Endothelial cell of umbilical vein (primary cell): ENCODE data around the gene ABCC1. TPM values are rescaled to one million over a fixed set of nuclear protein-coding genes. Genes with fewer than 3 reads are reported as not detected.

Source experiments
- BruUV-seq: library from RNA; stranded (reverse); fragments of 400-500 nt; replicated peaks from 2 replicates; lab custom pipeline; 2021; lab: Mats Ljungman, UMichigan
- CTCF ChIA-PET: fragments of 300-600, 350-600 bp; sonication (Branson Sonifier 250); formaldehyde crosslinking; loops from one replicate; lab custom pipeline; 2021; ENCODE audit warnings: antibody characterized with exemption, inconsistent platforms; lab: Charles Lee
- POLR2A ChIA-PET: fragments of 300-600, 350-600 bp; sonication (Branson Sonifier 250); formaldehyde crosslinking; loops from one replicate; lab custom pipeline; 2021; ENCODE audit warnings: antibody characterized with exemption, inconsistent platforms; lab: Charles Lee
- DNase-seq: peaks from one replicate; pipeline ENCODE4 v3.0.0-alpha.2; 2011; ENCODE audit warnings: low read depth, low spot score
- FAIRE-seq: peaks from 2 replicates; lab custom pipeline; 2011; peaks lifted over from hg19 to GRCh38; lab: Jason Lieb, UNC
- H2AFZ ChIP-seq: 2 replicates; pipeline ENCODE4 v1.6.0; 2012; ENCODE audit warnings: low read depth, low read length, control low read depth, inconsistent platforms
- H3K27ac ChIP-seq: 2 replicates; pipeline ENCODE4 v1.5.1; 2011; ENCODE audit warnings: low read depth, mild to moderate bottlenecking, control low read depth, low read length, moderate library complexity; ENCODE audit not compliant: insufficient read depth
- H3K27me3 ChIP-seq, 2 experiments: 2 replicates each; pipeline versions ENCODE4 v1.6.0 to v1.6.1; 2011; ENCODE audit warnings: low read length in 2 of 2, mixed read lengths in 1 of 2; ENCODE audit not compliant: control insufficient read depth in 2 of 2, insufficient read depth in 2 of 2
- H3K36me3 ChIP-seq, 2 experiments: 2 replicates in 1 of 2; 3 replicates in 1 of 2; pipeline ENCODE4 v1.5.1; 2011; ENCODE audit warnings: low read length in 2 of 2, mild to moderate bottlenecking in 1 of 2, moderate library complexity in 1 of 2; ENCODE audit not compliant: control insufficient read depth in 2 of 2, insufficient read depth in 2 of 2; ENCODE audit errors: extremely low read depth in 1 of 2
- H3K4me1 ChIP-seq: 3 replicates; pipeline ENCODE4 v1.5.1; 2011; ENCODE audit warnings: mild to moderate bottlenecking, low read length; ENCODE audit not compliant: control insufficient read depth, insufficient read depth; ENCODE audit errors: extremely low read depth
- H3K4me2 ChIP-seq: 2 replicates; pipeline ENCODE4 v1.6.1; 2011; ENCODE audit warnings: low read length, control low read depth, mixed read lengths; ENCODE audit not compliant: insufficient read depth
- H3K4me3 ChIP-seq, 3 experiments: fragments of 200-600 bp in 1 of 3; sonication (generic), shearing (Covaris generic) in 1 of 3; replicated peaks in 1 of 3; 2 replicates each; pipeline ENCODE4 v1.5.1; 2011 to 2016; ENCODE audit warnings: control low read depth in 3 of 3, low read length in 3 of 3, mild to moderate bottlenecking in 2 of 3, inconsistent platforms in 1 of 3, low read depth in 1 of 3, moderate library complexity in 1 of 3; ENCODE audit not compliant: insufficient read depth in 1 of 3
- H3K79me2 ChIP-seq: 2 replicates; pipeline ENCODE4 v1.6.0; 2012; ENCODE audit warnings: low read length, inconsistent platforms; ENCODE audit not compliant: control insufficient read depth, insufficient read depth
- H3K9ac ChIP-seq: replicated peaks from 2 replicates; pipeline ENCODE3; 2011; ENCODE audit warnings: low read length, control low read depth; ENCODE audit not compliant: insufficient read depth; ENCODE audit errors: extremely low read depth
- H3K9me1 ChIP-seq: replicated peaks from 3 replicates; pipeline ENCODE4 v1.6.0; 2011; ENCODE audit warnings: mild to moderate bottlenecking, low read length; ENCODE audit not compliant: control insufficient read depth, insufficient read depth; ENCODE audit errors: extremely low read depth
- H3K9me3 ChIP-seq: replicated peaks from 2 replicates; pipeline ENCODE4 v1.5.1; 2012; ENCODE audit warnings: low read length, inconsistent platforms; ENCODE audit not compliant: control insufficient read depth, insufficient read depth
- H4K20me1 ChIP-seq: replicated peaks from 2 replicates; pipeline ENCODE3; 2011; ENCODE audit warnings: mild to moderate bottlenecking, low read length; ENCODE audit not compliant: control insufficient read depth, insufficient read depth; ENCODE audit errors: extremely low read depth
- FOS ChIP-seq: IDR thresholded peaks from 2 replicates; pipeline ENCODE4 v1.6.1; 2011; ENCODE audit warnings: mild to moderate bottlenecking, low read length, moderate library complexity, borderline replicate concordance; ENCODE audit not compliant: insufficient read depth
- GATA2 ChIP-seq: IDR thresholded peaks from 2 replicates; pipeline ENCODE4 v1.7.0; 2011; ENCODE audit warnings: low read depth, mild to moderate bottlenecking, moderate library complexity, mixed read lengths, low read length; ENCODE audit not compliant: insufficient read length, insufficient read depth
- JUN ChIP-seq: IDR thresholded peaks from 2 replicates; pipeline ENCODE4 v1.6.1; 2011; ENCODE audit warnings: borderline replicate concordance, low read depth; ENCODE audit not compliant: insufficient read length, insufficient read depth
- MAX ChIP-seq: IDR thresholded peaks from 2 replicates; pipeline ENCODE4 v1.6.1; 2011; ENCODE audit not compliant: insufficient read depth, insufficient read length
- MYC ChIP-seq: IDR thresholded peaks from one replicate; pipeline ENCODE4 v1.6.1; 2011; ENCODE audit warnings: mild to moderate bottlenecking, low read depth, low read length
- POLR2A ChIP-seq: IDR thresholded peaks from 2 replicates; pipeline ENCODE4 v1.6.1; 2012; ENCODE audit warnings: low read depth, mild to moderate bottlenecking, control low read depth, low read length
- POLR2AphosphoS5 ChIP-seq: IDR thresholded peaks from 2 replicates; pipeline ENCODE4 v1.6.1; 2012; ENCODE audit warnings: low read depth, mild to moderate bottlenecking, control low read depth, low read length, moderate library complexity; ENCODE audit not compliant: insufficient read depth
- dilution Hi-C: fragments of 300-500 bp; cut with MboI; formaldehyde crosslinking; loops from one replicate; pipeline ENCODE4 v1.15.0; 2019; ENCODE audit warnings: low sequenced_read_pairs; ENCODE audit not compliant: extremely low pct_ligation_motif_present
- intact Hi-C: fragments of 100-400 bp; cut with micrococcal nuclease; formaldehyde crosslinking; loops from one replicate; pipeline ENCODE4 v1.10.0; 2022
- polyA plus RNA-seq, 4 experiments: library from polyadenylated mRNA; depleted of rRNA in 3 of 4; stranded (reverse) in 3 of 4; unstranded in 1 of 4; fragments of >200 nt; gene quantifications; 2 replicates each; pipeline versions ENCODE4 v1.2.1 to v1.2.3, GENCODE V29; 2011 to 2012; ENCODE audit warnings: missing spikeins in 1 of 4
- total RNA-seq: library from RNA; stranded (reverse); gene quantifications from 2 replicates; pipeline ENCODE4 v1.2.3, GENCODE V29; 2021
- TF ChIP-seq, protein P1 (sequence below), 2 donors: IDR thresholded peaks; 1 replicate in 1 of 2; 2 replicates in 1 of 2; pipeline ENCODE4 v1.5.1; 2011; ENCODE audit warnings: low read length in 2 of 2, mild to moderate bottlenecking in 2 of 2, moderate library complexity in 2 of 2, control low read depth in 1 of 2, inconsistent platforms in 1 of 2, low read depth in 1 of 2; ENCODE audit not compliant: insufficient read depth in 1 of 2; ENCODE audit errors: extremely low read depth in 1 of 2

Gene ABCC1
- total and polyA plus RNA-seq, 2 donors (not counting 3 experiments of a cell fraction or from before 2014, with no cell fraction given) = 46.1 to 89.2 TPM

GRCh38 chr16:16106466-16106865, 157.1 kb downstream of the ABCC1 start:
- Histone ChIP-seq H3K27ac (no peak overlapping the region), H4K20me1 (no peaks in the 10 kb centered on the region), H3K4me1 (peaks cover under 1% of the 10 kb centered on the region), H3K9me3 (no peaks in the 10 kb centered on the region), H3K4me2 (no peak overlapping the region), H3K27me3 (no peaks in the 10 kb centered on the region), H3K9ac (no peak overlapping the region), H3K79me2 (peaks cover 3% of the 10 kb centered on the region), H3K9me1 (no peaks in the 10 kb centered on the region), H3K4me3 (no peak overlapping the region), H2AFZ (no peak overlapping the region), H3K36me3 (peaks cover 12 to 37% of the 10 kb centered on the region in 2 experiments)
- BruUV-seq = no TSS peak
- CTCF ChIA-PET = no interaction called here
- FAIRE-seq = no peak
- intact Hi-C loops (no loop called here), dilution Hi-C loops (no loop called here)
- POLR2A ChIA-PET = no interaction called here
- DNase-seq = no peak
- TF ChIP-seq MAX (no peak), FOS (no peak), POLR2A (no peak), JUN (no peak), GATA2 (no peak), MYC (no peak), POLR2AphosphoS5 (no peak)
- TF ChIP-seq, protein P1, sequence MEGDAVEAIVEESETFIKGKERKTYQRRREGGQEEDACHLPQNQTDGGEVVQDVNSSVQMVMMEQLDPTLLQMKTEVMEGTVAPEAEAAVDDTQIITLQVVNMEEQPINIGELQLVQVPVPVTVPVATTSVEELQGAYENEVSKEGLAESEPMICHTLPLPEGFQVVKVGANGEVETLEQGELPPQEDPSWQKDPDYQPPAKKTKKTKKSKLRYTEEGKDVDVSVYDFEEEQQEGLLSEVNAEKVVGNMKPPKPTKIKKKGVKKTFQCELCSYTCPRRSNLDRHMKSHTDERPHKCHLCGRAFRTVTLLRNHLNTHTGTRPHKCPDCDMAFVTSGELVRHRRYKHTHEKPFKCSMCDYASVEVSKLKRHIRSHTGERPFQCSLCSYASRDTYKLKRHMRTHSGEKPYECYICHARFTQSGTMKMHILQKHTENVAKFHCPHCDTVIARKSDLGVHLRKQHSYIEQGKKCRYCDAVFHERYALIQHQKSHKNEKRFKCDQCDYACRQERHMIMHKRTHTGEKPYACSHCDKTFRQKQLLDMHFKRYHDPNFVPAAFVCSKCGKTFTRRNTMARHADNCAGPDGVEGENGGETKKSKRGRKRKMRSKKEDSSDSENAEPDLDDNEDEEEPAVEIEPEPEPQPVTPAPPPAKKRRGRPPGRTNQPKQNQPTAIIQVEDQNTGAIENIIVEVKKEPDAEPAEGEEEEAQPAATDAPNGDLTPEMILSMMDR (IDR thresholded peaks at IDR 0.05; ENCODE audit: extremely low read depth in 1 of 2, insufficient read depth in 1 of 2, low read depth in 1 of 2, low read length in 2 of 2) = no peak
